A549 (cell line): ENCODE measurements around the gene CLP1. TPM values are rescaled to one million over a fixed set of nuclear protein-coding genes. Genes with fewer than 3 reads are reported as not detected.

Source experiments
- ATAC-seq, 2 experiments: fragments of 200-7000 bp in 1 of 2; fragments of >200 bp in 1 of 2; cut with Nextera tagmentation in 1 of 2; cut with Tn5 transposase in 1 of 2; 3 replicates each; pipeline versions ENCODE4 v1.8.0 to v1.9.1; 2018 to 2020; ENCODE audit warnings: mild to moderate bottlenecking in 1 of 2, moderate library complexity in 1 of 2
- CTCF ChIA-PET: fragments of 300-600 bp; sonication (Branson Sonifier 250); formaldehyde crosslinking; extraction: SDS; loops from one replicate; lab custom pipeline; 2021; ENCODE audit warnings: antibody characterized with exemption, inconsistent platforms; lab: Yijun Ruan, JAX
- POLR2A ChIA-PET: fragments of 350-600 bp; formaldehyde crosslinking; extraction: SDS; loops from one replicate; lab custom pipeline; 2021; ENCODE audit warnings: antibody characterized with exemption, inconsistent platforms; lab: Yijun Ruan, JAX
- DNase-seq, 2 experiments: peaks; one replicate each; pipeline versions ENCODE4 v3.0.0 to v3.0.0-alpha.2; 2011 to 2016; ENCODE audit warnings: low read depth in 1 of 2, low spot score in 1 of 2
- FAIRE-seq: peaks from 2 replicates; lab custom pipeline; 2011; peaks lifted over from hg19 to GRCh38; lab: Jason Lieb, UNC
- H3K27ac ChIP-seq, 2 experiments: fragments of >200 bp; sonication (Bioruptor Twin); formaldehyde crosslinking; 3 replicates each; pipeline ENCODE4 v1.5.1; 2016 to 2017
- H3K4me1 ChIP-seq: fragments of >200 bp; sonication (Bioruptor Twin); formaldehyde crosslinking; 3 replicates; pipeline ENCODE4 v1.6.1; 2016
- H3K4me2 ChIP-seq: fragments of >200 bp; sonication (Bioruptor Twin); formaldehyde crosslinking; 3 replicates; pipeline ENCODE4 v1.6.1; 2016
- H3K4me3 ChIP-seq: fragments of >200 bp; sonication (Bioruptor Twin); formaldehyde crosslinking; 3 replicates; pipeline ENCODE4 v1.5.1; 2016
- H3K9me3 ChIP-seq: fragments of >200 bp; sonication (Bioruptor Twin); formaldehyde crosslinking; 3 replicates; pipeline ENCODE4 v1.6.1; 2016
- BHLHE40 ChIP-seq: IDR thresholded peaks from 2 replicates; pipeline ENCODE4 v1.6.1; 2012; ENCODE audit warnings: low read depth, low read length, inconsistent platforms
- CBX8 ChIP-seq: fragments of 200-600 bp; sonication (generic); IDR thresholded peaks from 2 replicates; pipeline ENCODE4 v1.6.1; 2016
- CEBPB ChIP-seq, 2 experiments: fragments of >200 bp in 1 of 2; sonication (Bioruptor Twin) in 1 of 2; formaldehyde crosslinking in 1 of 2; IDR thresholded peaks; 2 replicates each; pipeline ENCODE4 v1.6.1; 2012 to 2016
- CHD2 ChIP-seq: fragments of 150-350 bp; IDR thresholded peaks from 2 replicates; pipeline ENCODE4 v1.6.1; 2014; ENCODE audit warnings: low read length; ENCODE audit not compliant: partially characterized antibody
- CHD4 ChIP-seq: fragments of 200-600 bp; sonication (generic); IDR thresholded peaks from 2 replicates; pipeline ENCODE4 v1.6.1; 2016; ENCODE audit warnings: antibody characterized with exemption, mild to moderate bottlenecking, borderline replicate concordance
- EHF ChIP-seq: fragments of 250-450 bp; sonication (Bioruptor Pico); IDR thresholded peaks from 2 replicates; pipeline ENCODE4 v1.5.0; 2020; ENCODE audit warnings: mild to moderate bottlenecking
- EHMT2 ChIP-seq: fragments of 200-600 bp; sonication (generic); IDR thresholded peaks from 2 replicates; pipeline ENCODE4 v1.6.1; 2016; ENCODE audit warnings: antibody characterized with exemption, low read depth, mild to moderate bottlenecking, moderate library complexity
- EP300 ChIP-seq, 2 experiments: fragments of >200 bp; sonication (Bioruptor Twin); formaldehyde crosslinking; IDR thresholded peaks; 2 replicates in 1 of 2; 3 replicates in 1 of 2; pipeline ENCODE4 v1.6.1; 2016 to 2017
- ESRRA ChIP-seq: fragments of 150-350 bp; IDR thresholded peaks from 2 replicates; pipeline ENCODE4 v1.6.1; 2014; ENCODE audit warnings: mild to moderate bottlenecking, low read length, borderline replicate concordance
- FOSB ChIP-seq: fragments of 250-450 bp; sonication (Bioruptor Pico); IDR thresholded peaks from 2 replicates; pipeline ENCODE4 v1.5.0; 2020; ENCODE audit warnings: mild to moderate bottlenecking, moderate library complexity
- FOSL2 ChIP-seq, 2 experiments: fragments of 450-650 bp in 1 of 2; fragments of >200 bp in 1 of 2; sonication (Bioruptor Twin) in 1 of 2; formaldehyde crosslinking; IDR thresholded peaks; 2 replicates each; pipeline versions ENCODE4 v1.5.0 to v1.6.1; 2016 to 2020; ENCODE audit warnings: mild to moderate bottlenecking in 1 of 2, moderate library complexity in 1 of 2
- FOXS1 ChIP-seq: fragments of 250-450 bp; sonication (Bioruptor Pico); IDR thresholded peaks from 2 replicates; pipeline ENCODE4 v1.5.0; 2020; ENCODE audit warnings: mild to moderate bottlenecking, moderate library complexity
- GATA3 ChIP-seq: IDR thresholded peaks from 2 replicates; pipeline ENCODE4 v1.6.1; 2012; ENCODE audit warnings: borderline replicate concordance
- HDAC2 ChIP-seq: fragments of 200-600 bp; sonication (generic); IDR thresholded peaks from 2 replicates; pipeline ENCODE4 v1.6.1; 2016
- HOXB13 ChIP-seq: fragments of 250-450 bp; sonication (Bioruptor Pico); IDR thresholded peaks from 2 replicates; pipeline ENCODE4 v1.5.0; 2020; ENCODE audit warnings: low read depth, mild to moderate bottlenecking, moderate library complexity
- HOXB5 ChIP-seq: fragments of 250-450 bp; sonication (Bioruptor Pico); IDR thresholded peaks from 2 replicates; pipeline ENCODE4 v1.5.0; 2020; ENCODE audit warnings: mild to moderate bottlenecking, moderate library complexity
- JUN ChIP-seq, 2 experiments: fragments of >200 bp; sonication (Bioruptor Twin); formaldehyde crosslinking; IDR thresholded peaks; 2 replicates in 1 of 2; 3 replicates in 1 of 2; pipeline ENCODE4 v1.6.1; 2016 to 2017
- JUNB ChIP-seq: fragments of >200 bp; sonication (Bioruptor Twin); formaldehyde crosslinking; IDR thresholded peaks from 2 replicates; pipeline ENCODE4 v1.6.1; 2016
- KDM1A ChIP-seq: fragments of 200-600 bp; sonication (generic); IDR thresholded peaks from 2 replicates; pipeline ENCODE4 v1.6.1; 2016; ENCODE audit warnings: low read depth, mild to moderate bottlenecking
- MAFK ChIP-seq: fragments of 450-650 bp; IDR thresholded peaks from 2 replicates; pipeline ENCODE4 v1.6.1; 2014; ENCODE audit not compliant: partially characterized antibody
- PHF8 ChIP-seq: fragments of 200-600 bp; sonication (generic); IDR thresholded peaks from 2 replicates; pipeline ENCODE4 v1.6.1; 2016; ENCODE audit warnings: low read depth, mild to moderate bottlenecking, antibody characterized with exemption, moderate library complexity, borderline replicate concordance
- RAD21 ChIP-seq, 2 experiments: fragments of >200 bp in 1 of 2; sonication (Bioruptor Twin) in 1 of 2; formaldehyde crosslinking in 1 of 2; IDR thresholded peaks in 1 of 2; conservative IDR thresholded peaks in 1 of 2; 2 replicates in 1 of 2; 3 replicates in 1 of 2; pipeline ENCODE4 v1.6.1; 2012 to 2018; ENCODE audit warnings: inconsistent platforms in 1 of 2
- RARB ChIP-seq: fragments of 250-450 bp; sonication (Bioruptor Pico); IDR thresholded peaks from 2 replicates; pipeline ENCODE4 v1.8.0; 2021; ENCODE audit warnings: mild to moderate bottlenecking, moderate library complexity
- RCOR1 ChIP-seq: fragments of 150-350 bp; IDR thresholded peaks from 2 replicates; pipeline ENCODE4 v1.6.1; 2014; ENCODE audit warnings: antibody characterized with exemption, low read length, low read depth
- RFX5 ChIP-seq: fragments of 450-650 bp; IDR thresholded peaks from 2 replicates; pipeline ENCODE4 v1.7.1; 2014; ENCODE audit warnings: antibody characterized with exemption, mild to moderate bottlenecking, moderate library complexity
- SMC3 ChIP-seq: fragments of >200 bp; sonication (Bioruptor Twin); formaldehyde crosslinking; IDR thresholded peaks from 3 replicates; pipeline ENCODE4 v1.6.1; 2018; ENCODE audit warnings: inconsistent platforms
- SREBF2 ChIP-seq: fragments of 450-650 bp; IDR thresholded peaks from 2 replicates; pipeline ENCODE4 v1.6.1; 2014; ENCODE audit warnings: mild to moderate bottlenecking, moderate library complexity
- TFCP2L1 ChIP-seq: fragments of 250-450 bp; sonication (Bioruptor Pico); IDR thresholded peaks from 2 replicates; pipeline ENCODE4 v1.5.0; 2021; ENCODE audit warnings: mild to moderate bottlenecking
- TP53 ChIP-seq: fragments of 250-450 bp; sonication (Bioruptor Pico); IDR thresholded peaks from 2 replicates; pipeline ENCODE4 v1.5.0; 2021; ENCODE audit warnings: mild to moderate bottlenecking, moderate library complexity
- ZC3H11A ChIP-seq: fragments of 450-650 bp; IDR thresholded peaks from 2 replicates; pipeline ENCODE4 v1.6.1; 2014; ENCODE audit warnings: antibody characterized with exemption, mild to moderate bottlenecking
- ZFP36 ChIP-seq: fragments of 450-650 bp; IDR thresholded peaks from 2 replicates; pipeline ENCODE4 v1.6.1; 2014; ENCODE audit warnings: borderline replicate concordance; ENCODE audit not compliant: partially characterized antibody
- ZNF302 ChIP-seq: fragments of 250-450 bp; sonication (Bioruptor Pico); IDR thresholded peaks from 2 replicates; pipeline ENCODE4 v1.9.0; 2021; ENCODE audit warnings: inconsistent platforms, mild to moderate bottlenecking, moderate library complexity
- ZSCAN20 ChIP-seq: fragments of 250-450 bp; sonication (Bioruptor Pico); IDR thresholded peaks from 2 replicates; pipeline ENCODE4 v1.8.0; 2022; ENCODE audit warnings: mild to moderate bottlenecking, moderate library complexity
- WGBS: methylation state at CpG from one replicate; pipeline ENCODE4 v1.1.6; 2017; ENCODE audit errors: missing lambda C conversion rate; 5-methylcytosine and 5-hydroxymethylcytosine counted together
- polyA plus RNA-seq, 4 experiments: library from polyadenylated mRNA; depleted of rRNA in 3 of 4; stranded (reverse); fragments of >200 nt; fragmentation: RNase III in 1 of 4; extraction: RNeasy Plus Mini Kit Qiagen cat#74134 plus additional on column Dnase treatment in 1 of 4; gene quantifications; 2 replicates in 3 of 4; 3 replicates in 1 of 4; pipeline ENCODE4 v1.2.3, GENCODE V29; 2011 to 2017
- TF ChIP-seq, protein P1 (sequence below): fragments of 150-350 bp; IDR thresholded peaks from 2 replicates; pipeline ENCODE4 v1.6.1; 2014; ENCODE audit warnings: low read depth, mild to moderate bottlenecking, low read length
- TF ChIP-seq, protein P2 (sequence below): IDR thresholded peaks from 2 replicates; pipeline ENCODE4 v1.6.1; 2012; ENCODE audit warnings: low read depth, borderline replicate concordance
- TF ChIP-seq, protein P3 (sequence below): fragments of 450-650 bp; IDR thresholded peaks from 2 replicates; pipeline ENCODE4 v1.6.1; 2014; ENCODE audit warnings: antibody characterized with exemption
- TF ChIP-seq, protein P4 (sequence below): fragments of >200 bp; sonication (Bioruptor Twin); formaldehyde crosslinking; IDR thresholded peaks from 2 replicates; pipeline ENCODE4 v1.6.1; 2016

The CLP1 gene
- polyA plus RNA-seq, 2 of the 4 experiments (the other 2 are of a cell fraction), result 22.8 to 31.8 TPM

DNA sequence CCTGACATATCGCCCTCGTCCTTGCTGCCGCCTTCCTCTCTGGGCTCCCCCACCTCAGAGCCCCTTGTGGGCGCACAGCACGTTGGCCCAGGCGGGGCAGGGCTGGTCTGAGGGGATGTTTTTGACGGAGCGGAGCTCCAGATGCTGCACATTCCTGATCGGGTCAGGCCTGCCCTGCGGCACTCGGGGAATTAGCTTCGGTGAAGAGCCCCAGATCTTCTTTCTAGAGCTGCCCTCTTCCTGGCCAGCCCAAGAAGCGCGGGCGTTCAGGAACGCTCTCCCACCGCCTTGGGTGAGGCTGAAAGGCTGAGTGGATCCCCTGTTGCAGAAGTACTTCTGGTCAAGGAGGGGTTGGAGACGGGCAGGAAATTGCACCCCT is 19.9 kb upstream of the CLP1 start:
- POLR2A ChIA-PET, result no interaction called here
- no peaks in the 10 kb centered on the region for H3K9me3 ChIP-seq
- ATAC-seq (peak; percentile 1 to 3; a peak in 3 of 6 replicates), DNase-seq (no peak), FAIRE-seq (no peak)
- H3K4me2 ChIP-seq, result peak overlapping the region; percentile 87
- TF ChIP-seq, protein P1, sequence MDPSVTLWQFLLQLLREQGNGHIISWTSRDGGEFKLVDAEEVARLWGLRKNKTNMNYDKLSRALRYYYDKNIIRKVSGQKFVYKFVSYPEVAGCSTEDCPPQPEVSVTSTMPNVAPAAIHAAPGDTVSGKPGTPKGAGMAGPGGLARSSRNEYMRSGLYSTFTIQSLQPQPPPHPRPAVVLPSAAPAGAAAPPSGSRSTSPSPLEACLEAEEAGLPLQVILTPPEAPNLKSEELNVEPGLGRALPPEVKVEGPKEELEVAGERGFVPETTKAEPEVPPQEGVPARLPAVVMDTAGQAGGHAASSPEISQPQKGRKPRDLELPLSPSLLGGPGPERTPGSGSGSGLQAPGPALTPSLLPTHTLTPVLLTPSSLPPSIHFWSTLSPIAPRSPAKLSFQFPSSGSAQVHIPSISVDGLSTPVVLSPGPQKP, result no peak
- TF ChIP-seq CHD4 (no peak), ZSCAN20 (CRISPR knock-in tag) (no peak), HOXB13 (CRISPR knock-in tag) (no peak), KDM1A (no peak), GATA3 (no peak), SMC3 (no peak), MAFK (no peak), BHLHE40 (no peak), ZNF302 (no peak)
- 86% methylated on average over 16 of the region's 18 CpGs for WGBS
- H3K27ac ChIP-seq, result peak overlapping the region; percentile 99
- peaks cover 26% of the 10 kb centered on the region for H3K4me1 ChIP-seq
- CTCF ChIA-PET, result interaction anchor here (0.6 to 8.5 kb wide), 5 partner anchors 40 to 180 kb away, joined by 4 to 87 read pairs (median 7); partner anchors contain the start of genes RTN4RL2 and UBE2L6
- H3K4me3 ChIP-seq, result peak overlapping the region; percentile 89

DNA sequence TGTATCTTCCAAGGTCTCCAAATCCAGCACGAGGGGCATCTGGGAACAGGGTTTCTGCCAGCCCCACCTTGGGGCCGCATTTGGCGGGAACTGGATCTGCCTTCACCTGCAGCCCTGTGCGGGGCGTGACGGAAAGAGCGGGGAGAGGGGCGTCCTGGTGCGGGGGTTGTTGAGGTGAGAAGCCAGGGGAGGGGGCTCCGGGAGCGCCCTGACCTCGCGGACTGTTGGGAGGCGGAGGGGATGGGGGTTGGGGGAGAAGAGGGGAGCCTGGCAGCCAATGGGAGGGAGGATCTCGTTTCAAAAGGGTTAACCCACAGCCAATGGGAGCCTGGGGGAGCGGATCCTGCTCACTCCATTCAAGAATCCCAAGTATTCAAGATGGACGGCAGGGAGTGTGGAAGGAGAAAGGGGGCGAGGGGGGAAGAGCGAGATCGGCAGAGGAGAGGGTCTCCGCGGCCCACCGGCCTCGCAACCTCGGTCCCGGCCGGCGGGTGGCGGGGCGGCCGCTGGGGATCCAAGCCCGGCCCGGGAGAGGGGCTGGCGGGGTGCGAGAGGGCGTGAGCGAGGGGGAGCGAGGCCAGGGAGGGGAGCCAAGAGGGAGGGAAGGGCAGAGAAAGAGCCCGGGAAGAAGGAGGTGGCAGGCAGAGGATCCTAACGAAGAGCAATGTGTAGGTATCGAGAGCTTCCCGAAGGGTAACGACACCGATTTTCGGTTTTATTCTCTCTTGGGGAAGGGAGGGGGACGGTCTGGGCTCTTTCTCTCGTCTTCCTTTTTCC is 19.4 kb upstream of the CLP1 start:
- ChIA-PET CTCF (interaction anchor here (0.8 to 11.7 kb wide), 6 partner anchors 67 to 293 kb away, joined by 4 to 318 read pairs (median 47); partner anchors contain the start of genes RTN4RL2, TIMM10 and UBE2L6), POLR2A (no interaction called here)
- H3K4me2 ChIP-seq, result peak overlapping the region; percentile 87
- 6% methylated on average over 22 of the region's 47 CpGs for WGBS
- peak overlapping the region; percentile 99 for H3K27ac ChIP-seq
- peaks cover 26% of the 10 kb centered on the region for H3K4me1 ChIP-seq
- no peak for FAIRE-seq
- peak overlapping the region; percentile 89 for H3K4me3 ChIP-seq
- DNase-seq, result peak; percentile 89 to 99
- ATAC-seq, result peak; percentile 96 to 97
- no peaks in the 10 kb centered on the region for H3K9me3 ChIP-seq
- no peak for TF ChIP-seq TP53
- TF ChIP-seq KDM1A, result no peak
- TF ChIP-seq CHD2, result no peak
- peak; percentile 84; the same call in 1 of the 2 replicates for TF ChIP-seq PHF8
- no peak for TF ChIP-seq HDAC2
- TF ChIP-seq EHF (CRISPR knock-in tag), result no peak
- no peak for TF ChIP-seq EHMT2
- no peak for TF ChIP-seq RFX5
- no peak for TF ChIP-seq RCOR1
- TF ChIP-seq ZC3H11A, result no peak
- TF ChIP-seq, protein P2, sequence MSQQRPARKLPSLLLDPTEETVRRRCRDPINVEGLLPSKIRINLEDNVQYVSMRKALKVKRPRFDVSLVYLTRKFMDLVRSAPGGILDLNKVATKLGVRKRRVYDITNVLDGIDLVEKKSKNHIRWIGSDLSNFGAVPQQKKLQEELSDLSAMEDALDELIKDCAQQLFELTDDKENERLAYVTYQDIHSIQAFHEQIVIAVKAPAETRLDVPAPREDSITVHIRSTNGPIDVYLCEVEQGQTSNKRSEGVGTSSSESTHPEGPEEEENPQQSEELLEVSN, result peak; percentile 84; the same call in 1 of the 2 replicates
- TF ChIP-seq BHLHE40, result no peak
- no peak for TF ChIP-seq FOXS1
- no peak for TF ChIP-seq FOSB (CRISPR knock-in tag)
- TF ChIP-seq TFCP2L1 (CRISPR knock-in tag), result 0 out of 2 replicates have a peak, but pooled peaks have one; percentile 28
- no peak for TF ChIP-seq CBX8
- no peak for TF ChIP-seq SREBF2
- no peak for TF ChIP-seq SMC3
- TF ChIP-seq RARB, result no peak
- TF ChIP-seq ZFP36, result no peak
- no peak for TF ChIP-seq FOSL2 (IDR thresholded peaks at IDR 0.05)
- TF ChIP-seq FOSL2 (CRISPR knock-in tag; IDR thresholded peaks at IDR 0.05), result no peak
- TF ChIP-seq RAD21 (conservative IDR thresholded peaks at IDR 0.05 in 1 of 2, IDR thresholded peaks at IDR 0.05 in 1 of 2), result no peak
- TF ChIP-seq JUNB, result no peak
- peak; percentile 54 to 73; a peak in 3 of 5 replicates for TF ChIP-seq JUN (IDR thresholded peaks at IDR 0.05)
- TF ChIP-seq ZNF302, result no peak
- TF ChIP-seq ESRRA, result no peak
- TF ChIP-seq ZSCAN20 (CRISPR knock-in tag), result no peak
- TF ChIP-seq, protein P3, sequence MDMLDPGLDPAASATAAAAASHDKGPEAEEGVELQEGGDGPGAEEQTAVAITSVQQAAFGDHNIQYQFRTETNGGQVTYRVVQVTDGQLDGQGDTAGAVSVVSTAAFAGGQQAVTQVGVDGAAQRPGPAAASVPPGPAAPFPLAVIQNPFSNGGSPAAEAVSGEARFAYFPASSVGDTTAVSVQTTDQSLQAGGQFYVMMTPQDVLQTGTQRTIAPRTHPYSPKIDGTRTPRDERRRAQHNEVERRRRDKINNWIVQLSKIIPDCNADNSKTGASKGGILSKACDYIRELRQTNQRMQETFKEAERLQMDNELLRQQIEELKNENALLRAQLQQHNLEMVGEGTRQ, result no peak
- TF ChIP-seq HOXB5 (CRISPR knock-in tag), result no peak
- no peak for TF ChIP-seq EP300 (IDR thresholded peaks at IDR 0.05)
- TF ChIP-seq, protein P4, sequence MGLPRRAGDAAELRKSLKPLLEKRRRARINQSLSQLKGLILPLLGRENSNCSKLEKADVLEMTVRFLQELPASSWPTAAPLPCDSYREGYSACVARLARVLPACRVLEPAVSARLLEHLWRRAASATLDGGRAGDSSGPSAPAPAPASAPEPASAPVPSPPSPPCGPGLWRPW, result no peak
- no peak for TF ChIP-seq MAFK
- no peak for TF ChIP-seq CEBPB (IDR thresholded peaks at IDR 0.05)
